HL-60 (cell line): Measurements from ENCODE around the gene DNAH14.

Source experiments
- DNase-seq, 2 experiments: peaks; one replicate each; pipeline ENCODE4 v3.0.0-alpha.2; 2010 to 2020; ENCODE audit warnings: low read depth in 1 of 2, low spot score in 1 of 2
- H3K27ac ChIP-seq: fragments of 250-450 bp; sonication (Bioruptor Pico); replicated peaks from 2 replicates; pipeline ENCODE4 v1.5.1; 2020; ENCODE audit warnings: mild to moderate bottlenecking, moderate library complexity
- H3K27me3 ChIP-seq: fragments of 250-450 bp; sonication (Bioruptor Pico); 2 replicates; pipeline ENCODE4 v1.5.1; 2021; ENCODE audit warnings: mild to moderate bottlenecking, moderate library complexity; ENCODE audit not compliant: insufficient read depth, poor library complexity, severe bottlenecking
- H3K4me3 ChIP-seq: replicated peaks from 2 replicates; pipeline ENCODE4 v1.5.1; 2011; ENCODE audit warnings: mild to moderate bottlenecking, control low read depth, low read length; ENCODE audit not compliant: insufficient read depth
- GABPA ChIP-seq: IDR thresholded peaks from 2 replicates; pipeline ENCODE4 v1.6.1; 2012; ENCODE audit warnings: low read depth
- POLR2AphosphoS5 ChIP-seq: IDR thresholded peaks from 2 replicates; pipeline ENCODE4 v1.6.1; 2012; ENCODE audit warnings: low read depth
- SPI1 ChIP-seq: IDR thresholded peaks from 2 replicates; pipeline ENCODE4 v1.6.1; 2012; ENCODE audit warnings: low read depth, mild to moderate bottlenecking, borderline replicate concordance
- TF ChIP-seq, protein P1 (sequence below): IDR thresholded peaks from 2 replicates; pipeline ENCODE4 v1.6.1; 2012; ENCODE audit warnings: low read depth; ENCODE audit not compliant: insufficient replicate concordance
- TF ChIP-seq, protein P2 (sequence below): IDR thresholded peaks from one replicate; pipeline ENCODE4 v1.5.1; 2011; ENCODE audit warnings: low read length, control low read depth, inconsistent platforms; ENCODE audit not compliant: insufficient read depth

DNAH14 gene

DNA sequence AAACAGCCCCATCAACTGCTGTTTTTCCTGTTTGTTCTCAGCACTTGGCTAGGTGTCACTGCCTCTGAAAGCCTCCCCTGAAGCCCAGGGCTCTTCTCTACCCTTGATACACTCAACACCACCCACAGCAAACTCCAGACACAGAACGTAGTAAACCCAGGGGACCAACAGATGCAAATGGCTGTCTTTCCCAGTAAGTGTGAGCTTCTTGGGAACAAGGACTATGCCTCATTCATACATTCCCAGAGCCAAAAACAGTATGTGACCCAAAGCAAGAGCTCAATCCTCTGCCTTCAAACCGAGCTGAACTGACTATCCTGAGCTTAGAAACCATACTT is 494.0 kb downstream of the DNAH14 start:
- no peak for DNase-seq
- no peak overlapping the region; the same call in 1 of the 2 replicates for H3K27ac ChIP-seq
- no peak for TF ChIP-seq GABPA
- no peak for TF ChIP-seq SPI1
- TF ChIP-seq, protein P1, sequence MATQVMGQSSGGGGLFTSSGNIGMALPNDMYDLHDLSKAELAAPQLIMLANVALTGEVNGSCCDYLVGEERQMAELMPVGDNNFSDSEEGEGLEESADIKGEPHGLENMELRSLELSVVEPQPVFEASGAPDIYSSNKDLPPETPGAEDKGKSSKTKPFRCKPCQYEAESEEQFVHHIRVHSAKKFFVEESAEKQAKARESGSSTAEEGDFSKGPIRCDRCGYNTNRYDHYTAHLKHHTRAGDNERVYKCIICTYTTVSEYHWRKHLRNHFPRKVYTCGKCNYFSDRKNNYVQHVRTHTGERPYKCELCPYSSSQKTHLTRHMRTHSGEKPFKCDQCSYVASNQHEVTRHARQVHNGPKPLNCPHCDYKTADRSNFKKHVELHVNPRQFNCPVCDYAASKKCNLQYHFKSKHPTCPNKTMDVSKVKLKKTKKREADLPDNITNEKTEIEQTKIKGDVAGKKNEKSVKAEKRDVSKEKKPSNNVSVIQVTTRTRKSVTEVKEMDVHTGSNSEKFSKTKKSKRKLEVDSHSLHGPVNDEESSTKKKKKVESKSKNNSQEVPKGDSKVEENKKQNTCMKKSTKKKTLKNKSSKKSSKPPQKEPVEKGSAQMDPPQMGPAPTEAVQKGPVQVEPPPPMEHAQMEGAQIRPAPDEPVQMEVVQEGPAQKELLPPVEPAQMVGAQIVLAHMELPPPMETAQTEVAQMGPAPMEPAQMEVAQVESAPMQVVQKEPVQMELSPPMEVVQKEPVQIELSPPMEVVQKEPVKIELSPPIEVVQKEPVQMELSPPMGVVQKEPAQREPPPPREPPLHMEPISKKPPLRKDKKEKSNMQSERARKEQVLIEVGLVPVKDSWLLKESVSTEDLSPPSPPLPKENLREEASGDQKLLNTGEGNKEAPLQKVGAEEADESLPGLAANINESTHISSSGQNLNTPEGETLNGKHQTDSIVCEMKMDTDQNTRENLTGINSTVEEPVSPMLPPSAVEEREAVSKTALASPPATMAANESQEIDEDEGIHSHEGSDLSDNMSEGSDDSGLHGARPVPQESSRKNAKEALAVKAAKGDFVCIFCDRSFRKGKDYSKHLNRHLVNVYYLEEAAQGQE = no peak
- TF ChIP-seq, protein P2, sequence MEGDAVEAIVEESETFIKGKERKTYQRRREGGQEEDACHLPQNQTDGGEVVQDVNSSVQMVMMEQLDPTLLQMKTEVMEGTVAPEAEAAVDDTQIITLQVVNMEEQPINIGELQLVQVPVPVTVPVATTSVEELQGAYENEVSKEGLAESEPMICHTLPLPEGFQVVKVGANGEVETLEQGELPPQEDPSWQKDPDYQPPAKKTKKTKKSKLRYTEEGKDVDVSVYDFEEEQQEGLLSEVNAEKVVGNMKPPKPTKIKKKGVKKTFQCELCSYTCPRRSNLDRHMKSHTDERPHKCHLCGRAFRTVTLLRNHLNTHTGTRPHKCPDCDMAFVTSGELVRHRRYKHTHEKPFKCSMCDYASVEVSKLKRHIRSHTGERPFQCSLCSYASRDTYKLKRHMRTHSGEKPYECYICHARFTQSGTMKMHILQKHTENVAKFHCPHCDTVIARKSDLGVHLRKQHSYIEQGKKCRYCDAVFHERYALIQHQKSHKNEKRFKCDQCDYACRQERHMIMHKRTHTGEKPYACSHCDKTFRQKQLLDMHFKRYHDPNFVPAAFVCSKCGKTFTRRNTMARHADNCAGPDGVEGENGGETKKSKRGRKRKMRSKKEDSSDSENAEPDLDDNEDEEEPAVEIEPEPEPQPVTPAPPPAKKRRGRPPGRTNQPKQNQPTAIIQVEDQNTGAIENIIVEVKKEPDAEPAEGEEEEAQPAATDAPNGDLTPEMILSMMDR = no peak
- no peak for TF ChIP-seq POLR2AphosphoS5
- H3K4me3 ChIP-seq = 0 out of 2 replicates have a peak overlapping the region, but pooled peaks have one; percentile 3
- H3K27me3 ChIP-seq = no peaks in the 10 kb centered on the region

DNA sequence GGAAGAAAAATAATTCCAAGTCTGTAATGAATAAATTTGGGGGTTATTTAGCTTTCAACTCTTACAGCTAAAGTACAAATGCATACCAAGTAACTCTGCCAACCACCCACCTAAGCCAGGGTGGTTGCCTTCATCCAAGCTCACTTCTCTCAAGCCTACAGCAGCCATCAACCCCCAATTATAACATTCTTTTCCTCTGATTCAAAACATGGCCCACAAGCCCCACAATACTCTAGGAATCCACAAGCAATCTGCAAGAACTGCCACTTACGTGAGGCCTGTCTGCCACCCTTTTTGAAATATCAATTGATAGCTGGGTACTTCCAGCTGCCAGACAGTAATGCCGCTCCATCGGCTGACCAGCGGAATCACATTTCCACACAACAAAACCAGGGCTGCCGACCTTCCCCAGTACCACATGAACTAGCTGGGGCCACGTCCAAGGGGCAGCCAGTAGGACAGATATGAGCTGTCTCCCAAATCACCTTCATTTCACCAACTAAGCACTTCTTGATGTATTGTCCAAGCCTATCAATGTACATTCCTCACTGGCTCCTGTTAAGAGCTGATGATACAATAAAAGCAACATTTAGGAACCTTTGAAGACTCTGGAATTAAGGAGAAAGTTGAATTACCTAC is 495.2 kb downstream of the DNAH14 start:
- peak overlapping the region; percentile 87 for H3K4me3 ChIP-seq
- H3K27ac ChIP-seq = peak overlapping the region; percentile 88
- no peak for DNase-seq

DNA sequence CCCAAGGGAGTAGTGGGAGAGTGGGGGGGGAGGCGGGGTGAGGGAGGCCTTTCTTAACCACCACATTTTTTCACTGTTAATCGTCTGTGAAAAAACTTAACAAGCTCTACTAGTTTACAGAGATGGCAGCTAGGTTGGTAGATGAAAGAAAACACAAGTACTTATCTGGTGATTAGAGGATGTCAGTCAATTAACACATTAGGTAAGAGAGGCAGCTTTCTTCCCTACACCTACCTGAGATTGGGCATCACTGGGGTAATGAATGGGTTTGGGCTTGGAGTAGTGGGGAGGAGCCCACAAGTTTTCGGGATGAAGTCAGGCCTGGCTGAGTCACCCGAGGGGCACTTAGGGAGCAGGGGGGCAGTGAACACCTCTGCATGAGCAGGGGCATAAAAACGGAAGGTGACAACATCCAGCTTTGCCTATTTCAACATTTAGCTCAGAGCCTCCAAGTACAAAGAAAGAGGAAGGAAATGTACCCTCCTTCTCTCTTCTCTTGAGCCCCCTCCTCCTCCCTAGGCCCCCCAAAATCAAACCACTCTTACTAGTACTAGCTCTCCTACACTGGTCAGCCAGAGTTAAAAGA is 495.8 kb downstream of the DNAH14 start:
- Histone ChIP-seq H3K4me3 (peak overlapping the region; percentile 87), H3K27me3 (no peaks in the 10 kb centered on the region), H3K27ac (peak overlapping the region; percentile 88)
- DNase-seq = peak; percentile 81 to 84
- TF ChIP-seq SPI1 = peak; percentile 14; the same call in 1 of the 2 replicates
- TF ChIP-seq, protein P2 = no peak

More for the DNA sequence above, 495.2 kb downstream of the DNAH14 start:
- H3K27me3 ChIP-seq = no peaks in the 10 kb centered on the region
- TF ChIP-seq, protein P2 = no peak
- no peak for TF ChIP-seq SPI1
- TF ChIP-seq, protein P1 = no peak
- no peak for TF ChIP-seq GABPA
- no peak for TF ChIP-seq POLR2AphosphoS5
